ENCODE measurements around the gene PUS3. TPM values are rescaled to one million over a fixed set of nuclear protein-coding genes. Genes with fewer than 3 reads are reported as not detected.

The PUS3 gene
- total RNA-seq, 1 donor from 2014 or later: 13.1 TPM

GRCh38 chr11:125943661-125944349 is 40.8 kb upstream of the PUS3 start:
- no peaks in the 10 kb centered on the region for H3K27me3 Mint-ChIP-seq (ENCODE audit: unreplicated experiment)
- DNase-seq (ENCODE audit: low spot score): no peak
- no peak for TF ChIP-seq CTCF (IDR thresholded peaks at IDR 0.05; ENCODE audit: unreplicated experiment)
- H3K4me1 Mint-ChIP-seq (ENCODE audit: unreplicated experiment): peaks cover 19% of the 10 kb centered on the region
- no peaks in the 10 kb centered on the region for H3K9me3 Mint-ChIP-seq (ENCODE audit: unreplicated experiment)
- no peak overlapping the region for H3K27ac Mint-ChIP-seq (ENCODE audit: unreplicated experiment)
- H3K4me3 Mint-ChIP-seq (ENCODE audit: unreplicated experiment): no peak overlapping the region
- H3K36me3 Mint-ChIP-seq (ENCODE audit: low read depth, unreplicated experiment): no peaks in the 10 kb centered on the region

- Mint-ChIP-seq H3K9me3 (ENCODE audit: unreplicated experiment) (no peaks in the 10 kb centered on the region), H3K36me3 (ENCODE audit: low read depth, unreplicated experiment) (no peaks in the 10 kb centered on the region), H3K27me3 (ENCODE audit: unreplicated experiment) (no peaks in the 10 kb centered on the region), H3K4me3 (ENCODE audit: unreplicated experiment) (no peak overlapping the region), H3K27ac (ENCODE audit: unreplicated experiment) (no peak overlapping the region), H3K4me1 (ENCODE audit: unreplicated experiment) (peaks cover 24% of the 10 kb centered on the region)
- no peak for TF ChIP-seq CTCF (IDR thresholded peaks at IDR 0.05; ENCODE audit: unreplicated experiment)
- DNase-seq (ENCODE audit: low spot score): no peak
These were observed 39.9 kb upstream of the PUS3 start for GRCh38 chr11:125942771-125943428.

GRCh38 chr11:125941619-125942611 is 38.9 kb upstream of the PUS3 start:
- Mint-ChIP-seq H3K27me3 (ENCODE audit: unreplicated experiment) (no peaks in the 10 kb centered on the region), H3K4me3 (ENCODE audit: unreplicated experiment) (no peak overlapping the region), H3K27ac (ENCODE audit: unreplicated experiment) (peak overlapping the region; percentile 38), H3K4me1 (ENCODE audit: unreplicated experiment) (peaks cover 24% of the 10 kb centered on the region), H3K36me3 (ENCODE audit: low read depth, unreplicated experiment) (no peaks in the 10 kb centered on the region), H3K9me3 (ENCODE audit: unreplicated experiment) (no peaks in the 10 kb centered on the region)
- peak; percentile 39 for TF ChIP-seq CTCF (IDR thresholded peaks at IDR 0.05; ENCODE audit: unreplicated experiment)
- DNase-seq (ENCODE audit: low spot score): peak; percentile 73

GRCh38 chr11:125941267-125941618 is 38.2 kb upstream of the PUS3 start:
- Mint-ChIP-seq H3K9me3 (ENCODE audit: unreplicated experiment) (no peaks in the 10 kb centered on the region), H3K4me3 (ENCODE audit: unreplicated experiment) (no peak overlapping the region), H3K4me1 (ENCODE audit: unreplicated experiment) (peaks cover 24% of the 10 kb centered on the region)

More at GRCh38 chr11:125941267-125941618, 38.2 kb upstream of the PUS3 start:
- no peak for TF ChIP-seq CTCF (IDR thresholded peaks at IDR 0.05; ENCODE audit: unreplicated experiment)
- no peak for DNase-seq (ENCODE audit: low spot score)
- H3K36me3 Mint-ChIP-seq (ENCODE audit: low read depth, unreplicated experiment): no peaks in the 10 kb centered on the region
- peak overlapping the region; percentile 38 for H3K27ac Mint-ChIP-seq (ENCODE audit: unreplicated experiment)
- no peaks in the 10 kb centered on the region for H3K27me3 Mint-ChIP-seq (ENCODE audit: unreplicated experiment)

All from endothelial cell (in vitro differentiated cells).